HepG2 (cell line): Measurements from ENCODE around the gene LYZ. TPM values are rescaled to one million over a fixed set of nuclear protein-coding genes. Genes with fewer than 3 reads are reported as not detected.

Experiments
- ISL2 ChIP-seq: sonication (generic); formaldehyde crosslinking; IDR thresholded peaks from 2 replicates; pipeline ENCODE4 v1.5.0; 2020; ENCODE audit warnings: missing genetic modification reagents
- MED1 ChIP-seq: sonication (generic); formaldehyde crosslinking; IDR thresholded peaks from 2 replicates; pipeline ENCODE4 v1.4.0; 2020; ENCODE audit warnings: missing genetic modification reagents
- PPARG ChIP-seq: conservative IDR thresholded peaks from 2 replicates; pipeline ENCODE4 v1.6.1; 2016; ENCODE audit warnings: missing biosample characterization, missing genetic modification reagents
- RXRB ChIP-seq: IDR thresholded peaks from 2 replicates; pipeline ENCODE4 v1.6.1; 2016; ENCODE audit warnings: borderline replicate concordance, missing genetic modification reagents, missing compliant biosample characterization
- SOX13 ChIP-seq, 3 experiments: fragments of 450-650 bp in 1 of 3; sonication (generic) in 1 of 3; formaldehyde crosslinking in 1 of 3; IDR thresholded peaks in 2 of 3; conservative IDR thresholded peaks in 1 of 3; 2 replicates each; pipeline versions ENCODE4 v1.5.0 to v1.6.1; 2016 to 2020; ENCODE audit warnings: antibody characterized with exemption in 1 of 3, mild to moderate bottlenecking in 1 of 3, missing compliant biosample characterization in 1 of 3, missing genetic modification reagents in 1 of 3, moderate library complexity in 1 of 3
- SOX5 ChIP-seq: IDR thresholded peaks from 2 replicates; pipeline ENCODE4 v1.6.1; 2016; ENCODE audit warnings: borderline replicate concordance
- SRSF4 ChIP-seq: fragments of 200-400 bp; formaldehyde crosslinking; IDR thresholded peaks from one replicate; pipeline ENCODE4 v1.6.1; 2018; ENCODE audit warnings: mild to moderate bottlenecking, low read depth, low read length, moderate library complexity; ENCODE audit not compliant: poor library complexity, severe bottlenecking
- ZNF766 ChIP-seq: sonication (generic); formaldehyde crosslinking; IDR thresholded peaks from 2 replicates; pipeline ENCODE4 v1.5.0; 2020; ENCODE audit warnings: missing genetic modification reagents, borderline replicate concordance
- polyA plus RNA-seq, 8 experiments: library from polyadenylated mRNA; depleted of rRNA in 3 of 8; stranded (reverse) in 7 of 8; unstranded in 1 of 8; fragments of >200 nt; fragmentation: Illumina TruSeq in 4 of 8; extraction: Trizol in 4 of 8; gene quantifications; 2 replicates each; pipeline versions ENCODE4 v1.2.1 to v1.2.3, GENCODE V29; 2011 to 2016; ENCODE audit warnings: low read depth in 4 of 8, missing spikeins in 1 of 8, mixed read lengths in 1 of 8; ENCODE audit not compliant: insufficient read depth in 1 of 8
- total RNA-seq, 5 experiments: library from RNA; depleted of rRNA; stranded (reverse); fragments of >200 nt; fragmentation: Illumina TruSeq; extraction: Trizol; gene quantifications; 2 replicates each; pipeline ENCODE4 v1.2.3, GENCODE V29; 2016; ENCODE audit warnings: low read depth in 1 of 5
- TF ChIP-seq, protein P1 (sequence below): IDR thresholded peaks from 2 replicates; pipeline ENCODE4 v1.4.0; 2020; ENCODE audit warnings: mild to moderate bottlenecking, missing genetic modification reagents
- TF ChIP-seq, protein P2 (sequence below), 2 experiments: sonication (generic) in 1 of 2; formaldehyde crosslinking in 1 of 2; IDR thresholded peaks; 2 replicates each; pipeline versions ENCODE4 v1.6.1 to v1.9.0; 2014 to 2022; ENCODE audit warnings: antibody characterized with exemption in 1 of 2, borderline replicate concordance in 1 of 2, inconsistent platforms in 1 of 2, low read depth in 1 of 2, missing genetic modification reagents in 1 of 2
- TF ChIP-seq, protein P3 (sequence below): sonication (generic); formaldehyde crosslinking; IDR thresholded peaks from 2 replicates; pipeline ENCODE4 v1.5.0; 2020; ENCODE audit warnings: missing genetic modification reagents
- TF ChIP-seq, protein P4 (sequence below): sonication (generic); formaldehyde crosslinking; conservative IDR thresholded peaks from 2 replicates; pipeline ENCODE4 v1.4.0; 2020; ENCODE audit warnings: mild to moderate bottlenecking, missing genetic modification reagents, moderate library complexity

Gene LYZ
- total and polyA plus RNA-seq, 2 of the 13 experiments (the other 11 are each of a cell fraction or from before 2014, with no cell fraction given), result 1,788 to 2,054 TPM

DNA sequence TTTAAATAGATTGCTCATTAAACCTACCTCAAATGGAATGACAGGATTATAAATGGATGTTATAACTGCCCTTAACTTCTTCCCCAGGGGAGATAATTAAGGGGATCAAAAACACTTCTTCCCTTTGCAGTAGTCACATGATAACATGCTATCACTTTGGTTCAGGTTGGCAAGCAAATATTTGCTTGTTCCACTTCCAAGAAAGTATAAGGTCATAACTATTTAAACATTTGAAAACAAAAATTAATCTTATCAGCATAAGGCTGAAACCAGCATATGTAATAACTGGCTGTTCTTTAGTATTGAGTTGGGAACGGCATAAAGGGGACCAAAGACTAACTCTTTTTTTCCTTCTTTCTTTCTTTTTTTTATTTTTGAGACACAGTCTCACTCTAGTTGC is 2.4 kb upstream of the LYZ start (continued):
- TF ChIP-seq, protein P1, sequence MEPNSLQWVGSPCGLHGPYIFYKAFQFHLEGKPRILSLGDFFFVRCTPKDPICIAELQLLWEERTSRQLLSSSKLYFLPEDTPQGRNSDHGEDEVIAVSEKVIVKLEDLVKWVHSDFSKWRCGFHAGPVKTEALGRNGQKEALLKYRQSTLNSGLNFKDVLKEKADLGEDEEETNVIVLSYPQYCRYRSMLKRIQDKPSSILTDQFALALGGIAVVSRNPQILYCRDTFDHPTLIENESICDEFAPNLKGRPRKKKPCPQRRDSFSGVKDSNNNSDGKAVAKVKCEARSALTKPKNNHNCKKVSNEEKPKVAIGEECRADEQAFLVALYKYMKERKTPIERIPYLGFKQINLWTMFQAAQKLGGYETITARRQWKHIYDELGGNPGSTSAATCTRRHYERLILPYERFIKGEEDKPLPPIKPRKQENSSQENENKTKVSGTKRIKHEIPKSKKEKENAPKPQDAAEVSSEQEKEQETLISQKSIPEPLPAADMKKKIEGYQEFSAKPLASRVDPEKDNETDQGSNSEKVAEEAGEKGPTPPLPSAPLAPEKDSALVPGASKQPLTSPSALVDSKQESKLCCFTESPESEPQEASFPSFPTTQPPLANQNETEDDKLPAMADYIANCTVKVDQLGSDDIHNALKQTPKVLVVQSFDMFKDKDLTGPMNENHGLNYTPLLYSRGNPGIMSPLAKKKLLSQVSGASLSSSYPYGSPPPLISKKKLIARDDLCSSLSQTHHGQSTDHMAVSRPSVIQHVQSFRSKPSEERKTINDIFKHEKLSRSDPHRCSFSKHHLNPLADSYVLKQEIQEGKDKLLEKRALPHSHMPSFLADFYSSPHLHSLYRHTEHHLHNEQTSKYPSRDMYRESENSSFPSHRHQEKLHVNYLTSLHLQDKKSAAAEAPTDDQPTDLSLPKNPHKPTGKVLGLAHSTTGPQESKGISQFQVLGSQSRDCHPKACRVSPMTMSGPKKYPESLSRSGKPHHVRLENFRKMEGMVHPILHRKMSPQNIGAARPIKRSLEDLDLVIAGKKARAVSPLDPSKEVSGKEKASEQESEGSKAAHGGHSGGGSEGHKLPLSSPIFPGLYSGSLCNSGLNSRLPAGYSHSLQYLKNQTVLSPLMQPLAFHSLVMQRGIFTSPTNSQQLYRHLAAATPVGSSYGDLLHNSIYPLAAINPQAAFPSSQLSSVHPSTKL (CRISPR knock-in tag), result peak; percentile 73
- TF ChIP-seq, protein P2, sequence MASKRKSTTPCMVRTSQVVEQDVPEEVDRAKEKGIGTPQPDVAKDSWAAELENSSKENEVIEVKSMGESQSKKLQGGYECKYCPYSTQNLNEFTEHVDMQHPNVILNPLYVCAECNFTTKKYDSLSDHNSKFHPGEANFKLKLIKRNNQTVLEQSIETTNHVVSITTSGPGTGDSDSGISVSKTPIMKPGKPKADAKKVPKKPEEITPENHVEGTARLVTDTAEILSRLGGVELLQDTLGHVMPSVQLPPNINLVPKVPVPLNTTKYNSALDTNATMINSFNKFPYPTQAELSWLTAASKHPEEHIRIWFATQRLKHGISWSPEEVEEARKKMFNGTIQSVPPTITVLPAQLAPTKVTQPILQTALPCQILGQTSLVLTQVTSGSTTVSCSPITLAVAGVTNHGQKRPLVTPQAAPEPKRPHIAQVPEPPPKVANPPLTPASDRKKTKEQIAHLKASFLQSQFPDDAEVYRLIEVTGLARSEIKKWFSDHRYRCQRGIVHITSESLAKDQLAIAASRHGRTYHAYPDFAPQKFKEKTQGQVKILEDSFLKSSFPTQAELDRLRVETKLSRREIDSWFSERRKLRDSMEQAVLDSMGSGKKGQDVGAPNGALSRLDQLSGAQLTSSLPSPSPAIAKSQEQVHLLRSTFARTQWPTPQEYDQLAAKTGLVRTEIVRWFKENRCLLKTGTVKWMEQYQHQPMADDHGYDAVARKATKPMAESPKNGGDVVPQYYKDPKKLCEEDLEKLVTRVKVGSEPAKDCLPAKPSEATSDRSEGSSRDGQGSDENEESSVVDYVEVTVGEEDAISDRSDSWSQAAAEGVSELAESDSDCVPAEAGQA (IDR thresholded peaks at IDR 0.05; ENCODE audit: low read depth), result no peak
- TF ChIP-seq, protein P2 (CRISPR knock-in tag; IDR thresholded peaks at IDR 0.05; ENCODE audit: borderline replicate concordance), result no peak
- TF ChIP-seq, protein P3, sequence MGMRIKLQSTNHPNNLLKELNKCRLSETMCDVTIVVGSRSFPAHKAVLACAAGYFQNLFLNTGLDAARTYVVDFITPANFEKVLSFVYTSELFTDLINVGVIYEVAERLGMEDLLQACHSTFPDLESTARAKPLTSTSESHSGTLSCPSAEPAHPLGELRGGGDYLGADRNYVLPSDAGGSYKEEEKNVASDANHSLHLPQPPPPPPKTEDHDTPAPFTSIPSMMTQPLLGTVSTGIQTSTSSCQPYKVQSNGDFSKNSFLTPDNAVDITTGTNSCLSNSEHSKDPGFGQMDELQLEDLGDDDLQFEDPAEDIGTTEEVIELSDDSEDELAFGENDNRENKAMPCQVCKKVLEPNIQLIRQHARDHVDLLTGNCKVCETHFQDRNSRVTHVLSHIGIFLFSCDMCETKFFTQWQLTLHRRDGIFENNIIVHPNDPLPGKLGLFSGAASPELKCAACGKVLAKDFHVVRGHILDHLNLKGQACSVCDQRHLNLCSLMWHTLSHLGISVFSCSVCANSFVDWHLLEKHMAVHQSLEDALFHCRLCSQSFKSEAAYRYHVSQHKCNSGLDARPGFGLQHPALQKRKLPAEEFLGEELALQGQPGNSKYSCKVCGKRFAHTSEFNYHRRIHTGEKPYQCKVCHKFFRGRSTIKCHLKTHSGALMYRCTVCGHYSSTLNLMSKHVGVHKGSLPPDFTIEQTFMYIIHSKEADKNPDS, result no peak
- TF ChIP-seq MED1 (CRISPR knock-in tag) (peak; percentile 67), PPARG (peak; percentile 71; the same call in 1 of the 2 replicates), RXRB (CRISPR knock-in tag) (peak; percentile 48; the same call in 1 of the 2 replicates), ISL2 (CRISPR knock-in tag) (peak; percentile 66; the same call in 1 of the 2 replicates), SRSF4 (no peak), ZNF766 (CRISPR knock-in tag) (no peak), SOX5 (CRISPR knock-in tag) (peak; percentile 36; the same call in 1 of the 2 replicates), SOX13 (IDR thresholded peaks at IDR 0.05) (no peak), SOX13 (CRISPR knock-in tag; conservative IDR thresholded peaks at IDR 0.05 in 1 of 2, IDR thresholded peaks at IDR 0.05 in 1 of 2) (peak in 1 of 2 experiments; percentile 71; a peak in 1 of 4 replicates)
- TF ChIP-seq, protein P4, sequence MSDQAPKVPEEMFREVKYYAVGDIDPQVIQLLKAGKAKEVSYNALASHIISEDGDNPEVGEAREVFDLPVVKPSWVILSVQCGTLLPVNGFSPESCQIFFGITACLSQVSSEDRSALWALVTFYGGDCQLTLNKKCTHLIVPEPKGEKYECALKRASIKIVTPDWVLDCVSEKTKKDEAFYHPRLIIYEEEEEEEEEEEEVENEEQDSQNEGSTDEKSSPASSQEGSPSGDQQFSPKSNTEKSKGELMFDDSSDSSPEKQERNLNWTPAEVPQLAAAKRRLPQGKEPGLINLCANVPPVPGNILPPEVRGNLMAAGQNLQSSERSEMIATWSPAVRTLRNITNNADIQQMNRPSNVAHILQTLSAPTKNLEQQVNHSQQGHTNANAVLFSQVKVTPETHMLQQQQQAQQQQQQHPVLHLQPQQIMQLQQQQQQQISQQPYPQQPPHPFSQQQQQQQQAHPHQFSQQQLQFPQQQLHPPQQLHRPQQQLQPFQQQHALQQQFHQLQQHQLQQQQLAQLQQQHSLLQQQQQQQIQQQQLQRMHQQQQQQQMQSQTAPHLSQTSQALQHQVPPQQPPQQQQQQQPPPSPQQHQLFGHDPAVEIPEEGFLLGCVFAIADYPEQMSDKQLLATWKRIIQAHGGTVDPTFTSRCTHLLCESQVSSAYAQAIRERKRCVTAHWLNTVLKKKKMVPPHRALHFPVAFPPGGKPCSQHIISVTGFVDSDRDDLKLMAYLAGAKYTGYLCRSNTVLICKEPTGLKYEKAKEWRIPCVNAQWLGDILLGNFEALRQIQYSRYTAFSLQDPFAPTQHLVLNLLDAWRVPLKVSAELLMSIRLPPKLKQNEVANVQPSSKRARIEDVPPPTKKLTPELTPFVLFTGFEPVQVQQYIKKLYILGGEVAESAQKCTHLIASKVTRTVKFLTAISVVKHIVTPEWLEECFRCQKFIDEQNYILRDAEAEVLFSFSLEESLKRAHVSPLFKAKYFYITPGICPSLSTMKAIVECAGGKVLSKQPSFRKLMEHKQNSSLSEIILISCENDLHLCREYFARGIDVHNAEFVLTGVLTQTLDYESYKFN (CRISPR knock-in tag), result peak; percentile 40; the same call in 1 of the 2 replicates
